Adipocyte (in vitro differentiated cells): ENCODE results near the gene LRR1.
"Not testable (repeated sequence)": the region's sequence is repeated elsewhere in the genome, so short reads cannot be mapped to it uniquely, and the experiment has no call there.

Experiments used
- DNase-seq: peaks from one replicate; pipeline ENCODE4 v3.0.0-alpha.2; 2015; ENCODE audit warnings: low read depth
- H3K27me3 ChIP-seq: replicated peaks from 2 replicates; pipeline ENCODE4 v1.7.0; 2013; ENCODE audit warnings: mild to moderate bottlenecking, low read length, moderate library complexity; ENCODE audit not compliant: control insufficient read depth, insufficient read depth
- H3K36me3 ChIP-seq: 2 replicates; pipeline ENCODE4 v1.7.0; 2013; ENCODE audit warnings: low read length, mild to moderate bottlenecking, moderate library complexity; ENCODE audit not compliant: control insufficient read depth, insufficient read depth, severe bottlenecking
- H3K4me1 ChIP-seq: 2 replicates; pipeline ENCODE4 v1.7.0; 2013; ENCODE audit warnings: mild to moderate bottlenecking, low read length, moderate library complexity; ENCODE audit not compliant: control insufficient read depth, insufficient read depth
- H3K4me3 ChIP-seq: 2 replicates; pipeline ENCODE4 v1.7.0; 2013; ENCODE audit warnings: mild to moderate bottlenecking, low read length, moderate library complexity
- H3K9ac ChIP-seq: 2 replicates; pipeline ENCODE4 v1.7.0; 2013; ENCODE audit warnings: mild to moderate bottlenecking, low read length, moderate library complexity
- H3K9me3 ChIP-seq: 2 replicates; pipeline ENCODE4 v1.7.0; 2013; ENCODE audit warnings: mild to moderate bottlenecking, low read length, moderate library complexity; ENCODE audit not compliant: control insufficient read depth

Gene LRR1

GRCh38 chr14:49574038-49574437 lies 24.7 kb upstream of the LRR1 start:
- H3K4me3 ChIP-seq = no peak overlapping the region
- no peak overlapping the region for H3K9ac ChIP-seq
- no peaks in the 10 kb centered on the region for H3K4me1 ChIP-seq
- no peaks in the 10 kb centered on the region for H3K9me3 ChIP-seq
- peaks cover 38% of the 10 kb centered on the region for H3K36me3 ChIP-seq
- H3K27me3 ChIP-seq = no peaks in the 10 kb centered on the region
- DNase-seq = no peak

- Histone ChIP-seq H3K4me3 (no peak overlapping the region), H3K36me3 (peaks cover 49% of the 10 kb centered on the region), H3K27me3 (no peaks in the 10 kb centered on the region), H3K4me1 (peaks cover 8% of the 10 kb centered on the region), H3K9me3 (no peaks in the 10 kb centered on the region), H3K9ac (no peak overlapping the region)
- no peak for DNase-seq
Observed at GRCh38 chr14:49578141-49578540, 20.6 kb upstream of the LRR1 start.

- DNase-seq = no peak
- Histone ChIP-seq H3K9ac (no peak overlapping the region), H3K36me3 (peaks cover 55% of the 10 kb centered on the region), H3K4me1 (peaks cover 23% of the 10 kb centered on the region), H3K27me3 (no peaks in the 10 kb centered on the region), H3K4me3 (no peak overlapping the region), H3K9me3 (no peaks in the 10 kb centered on the region)
Observed at GRCh38 chr14:49579841-49580240, 18.9 kb upstream of the LRR1 start.

GRCh38 chr14:49581209-49582112 lies 17.3 kb upstream of the LRR1 start:
- Histone ChIP-seq H3K4me1 (peaks cover 23% of the 10 kb centered on the region), H3K4me3 (no peak overlapping the region), H3K9me3 (no peaks in the 10 kb centered on the region), H3K9ac (no peak overlapping the region), H3K27me3 (no peaks in the 10 kb centered on the region), H3K36me3 (peaks cover 44% of the 10 kb centered on the region)
- no peak for DNase-seq

- no peaks in the 10 kb centered on the region for H3K27me3 ChIP-seq
- peaks cover 35% of the 10 kb centered on the region for H3K36me3 ChIP-seq
- H3K4me3 ChIP-seq = no peak overlapping the region
- H3K9ac ChIP-seq = no peak overlapping the region
- DNase-seq = no peak
- peaks cover 23% of the 10 kb centered on the region for H3K4me1 ChIP-seq
- no peaks in the 10 kb centered on the region for H3K9me3 ChIP-seq
Observed at GRCh38 chr14:49582113-49582977, 16.4 kb upstream of the LRR1 start.

GRCh38 chr14:49583629-49584028 lies 15.1 kb upstream of the LRR1 start:
- DNase-seq = no peak
- Histone ChIP-seq H3K27me3 (no peaks in the 10 kb centered on the region), H3K9me3 (no peaks in the 10 kb centered on the region), H3K36me3 (peaks cover 26% of the 10 kb centered on the region), H3K4me3 (peak overlapping the region; percentile 95), H3K9ac (no peak overlapping the region), H3K4me1 (peaks cover 23% of the 10 kb centered on the region)

- no peaks in the 10 kb centered on the region for H3K27me3 ChIP-seq
- peak overlapping the region; percentile 98 for H3K9ac ChIP-seq
- peaks cover 26% of the 10 kb centered on the region for H3K36me3 ChIP-seq
- no peaks in the 10 kb centered on the region for H3K9me3 ChIP-seq
- H3K4me1 ChIP-seq = peaks cover 23% of the 10 kb centered on the region
- peak overlapping the region; percentile 95 for H3K4me3 ChIP-seq
- DNase-seq = no peak
Observed at GRCh38 chr14:49584058-49584457, 14.7 kb upstream of the LRR1 start.

- peaks cover 26% of the 10 kb centered on the region for H3K36me3 ChIP-seq
- H3K4me3 ChIP-seq = peak overlapping the region; percentile 95
- peak; percentile 40 for DNase-seq
- H3K4me1 ChIP-seq = peaks cover 23% of the 10 kb centered on the region
- H3K27me3 ChIP-seq, H3K9me3 ChIP-seq: not testable (repeated sequence)
- peak overlapping the region; percentile 98 for H3K9ac ChIP-seq
Observed at GRCh38 chr14:49584981-49585640, 13.6 kb upstream of the LRR1 start.

GRCh38 chr14:49585803-49586672 lies 12.7 kb upstream of the LRR1 start, which contains the start of gene RPS29:
TSS of gene RPS29 (minus strand) at chr14:49586380. CDS start at chr14:49586346, 34 bp downstream.
- peak within 1 kb of the TSS; percentile 98 for H3K9ac ChIP-seq
- DNase-seq = peak; percentile 99
- H3K9me3 ChIP-seq = no peaks in the 10 kb centered on the region
- no peaks in the 10 kb centered on the region for H3K27me3 ChIP-seq
- H3K4me3 ChIP-seq = peak within 1 kb of the TSS; percentile 95
- peaks cover 26% of the 10 kb centered on the region for H3K36me3 ChIP-seq
- H3K4me1 ChIP-seq = peaks cover 23% of the 10 kb centered on the region

- Histone ChIP-seq H3K9me3 (no peaks in the 10 kb centered on the region), H3K4me3 (peak overlapping the region; percentile 95), H3K4me1 (peaks cover 23% of the 10 kb centered on the region), H3K27me3 (no peaks in the 10 kb centered on the region), H3K9ac (peak overlapping the region; percentile 76), H3K36me3 (peaks cover 26% of the 10 kb centered on the region)
- peak; percentile 89 for DNase-seq
Observed at GRCh38 chr14:49586673-49587460, 11.9 kb upstream of the LRR1 start.
